GM21717 (cell line): ENCODE data around the gene ITSN2.
"Not testable (repeated sequence)": the region's sequence is repeated elsewhere in the genome, so short reads cannot be mapped to it uniquely, and the experiment has no call there.

Source experiments
- ATAC-seq: cut with Tn5 transposase; IDR thresholded peaks from one replicate; pipeline ENCODE4 v1.9.1; 2021; ENCODE audit warnings: mild to moderate bottlenecking, moderate library complexity; ENCODE audit not compliant: unreplicated experiment

ITSN2 gene

GRCh38 chr2:24222946-24223345 lies 137.4 kb downstream of the ITSN2 start:
- ATAC-seq, result no peak

- ATAC-seq, result no peak
These were observed 138.8 kb downstream of the ITSN2 start for GRCh38 chr2:24221343-24222050.

GRCh38 chr2:24220554-24221291 lies 139.6 kb downstream of the ITSN2 start:
- ATAC-seq, result no peak

GRCh38 chr2:24214880-24215279 lies 145.5 kb downstream of the ITSN2 start:
- peak; percentile 96 for ATAC-seq

- no peak for ATAC-seq
These were observed 148.9 kb downstream of the ITSN2 start for GRCh38 chr2:24211408-24211807.

GRCh38 chr2:24210723-24211122 lies 149.6 kb downstream of the ITSN2 start:
- no peak for ATAC-seq

GRCh38 chr2:24210106-24210455 lies 150.3 kb downstream of the ITSN2 start:
- no peak for ATAC-seq

- ATAC-seq, result no peak
These were observed 150.8 kb downstream of the ITSN2 start for GRCh38 chr2:24209389-24210105.

GRCh38 chr2:24208490-24208889 lies 151.8 kb downstream of the ITSN2 start:
- no peak for ATAC-seq

GRCh38 chr2:24207359-24207758 lies 153.0 kb downstream of the ITSN2 start:
- no peak for ATAC-seq

GRCh38 chr2:24206714-24207113 lies 153.6 kb downstream of the ITSN2 start:
- ATAC-seq, result no peak

GRCh38 chr2:24206242-24206641 lies 154.1 kb downstream of the ITSN2 start:
- ATAC-seq, result no peak

- ATAC-seq, result no peak
These were observed 155.2 kb downstream of the ITSN2 start for GRCh38 chr2:24205131-24205530.

- ATAC-seq, result no peak
These were observed 155.8 kb downstream of the ITSN2 start for GRCh38 chr2:24204505-24204904.

- no peak for ATAC-seq
These were observed 156.6 kb downstream of the ITSN2 start for GRCh38 chr2:24203787-24204150.

- no peak for ATAC-seq
These were observed 157.1 kb downstream of the ITSN2 start for GRCh38 chr2:24203029-24203786.

GRCh38 chr2:24200799-24201198 lies 159.5 kb downstream of the ITSN2 start:
- ATAC-seq, result no peak

- no peak for ATAC-seq
These were observed 160.3 kb downstream of the ITSN2 start for GRCh38 chr2:24199968-24200590.

GRCh38 chr2:24197213-24197612 lies 163.1 kb downstream of the ITSN2 start:
- not testable (repeated sequence) for ATAC-seq

GRCh38 chr2:24191848-24192247 lies 168.5 kb downstream of the ITSN2 start:
- ATAC-seq, result no peak

- ATAC-seq, result no peak
These were observed 169.2 kb downstream of the ITSN2 start for GRCh38 chr2:24191156-24191555.
